Measurements from ENCODE around the gene HS2ST1. TPM values are rescaled to one million over a fixed set of nuclear protein-coding genes. Genes with fewer than 3 reads are reported as not detected.

HS2ST1 gene
- total and polyA plus RNA-seq, 5 donors from 2014 or later, result 7.7 to 12.3 (median 8.0) TPM

- Mint-ChIP-seq H3K36me3 (peaks cover 4% of the 10 kb centered on the region), H3K27ac (no peak overlapping the region)
- ATAC-seq (ENCODE audit: low read depth in 2 of 2), result no peak
Observed at GRCh38 chr1:86926883-86927282, 12.4 kb downstream of the HS2ST1 start.

GRCh38 chr1:86928819-86929218 lies 14.4 kb downstream of the HS2ST1 start:
- no peak overlapping the region for H3K27ac Mint-ChIP-seq
- no peaks in the 10 kb centered on the region for H3K36me3 ChIP-seq (ENCODE audit: control insufficient read depth, insufficient read depth, low read length)
- DNase-seq (no peak), ATAC-seq (ENCODE audit: low read depth in 2 of 2) (no peak)
- no peaks in the 10 kb centered on the region for H3K4me1 ChIP-seq (ENCODE audit: control insufficient read depth, insufficient read depth, low read length, poor library complexity, severe bottlenecking)
- H3K4me3 ChIP-seq (ENCODE audit: low read depth, low read length), result no peak overlapping the region
- H3K9me3 ChIP-seq (ENCODE audit: control insufficient read depth in 2 of 2, low read length in 2 of 2), result peaks cover 0 to 9% of the 10 kb centered on the region in 2 experiments
- peaks cover 0 to 17% (median 2%) of the 10 kb centered on the region in 7 donors for H3K9me3 Mint-ChIP-seq
- H3K27me3 ChIP-seq (ENCODE audit: control insufficient read depth, insufficient read depth, low read length), result no peaks in the 10 kb centered on the region
- H3K4me1 Mint-ChIP-seq, result peaks cover 20 to 43% (median 25%) of the 10 kb centered on the region in 4 donors
- H3K27me3 Mint-ChIP-seq, result peaks cover 4% of the 10 kb centered on the region
- no peak overlapping the region for H3K27ac ChIP-seq (ENCODE audit: insufficient read depth, low read length, poor library complexity, severe bottlenecking)
- no peak overlapping the region for H3K4me3 Mint-ChIP-seq
- H3K36me3 Mint-ChIP-seq, result peaks cover 4% of the 10 kb centered on the region

More at GRCh38 chr1:86926883-86927282, 12.4 kb downstream of the HS2ST1 start:
- no peak overlapping the region for H3K4me3 ChIP-seq (ENCODE audit: low read depth, low read length)
- peaks cover under 1% of the 10 kb centered on the region for H3K27me3 Mint-ChIP-seq
- H3K9me3 Mint-ChIP-seq, result peaks cover 0 to 29% (median 6%) of the 10 kb centered on the region in 7 donors
- DNase-seq, result no peak
- no peaks in the 10 kb centered on the region for H3K27me3 ChIP-seq (ENCODE audit: control insufficient read depth, insufficient read depth, low read length)
- peaks cover 8 to 18% of the 10 kb centered on the region in 2 experiments for H3K9me3 ChIP-seq (ENCODE audit: control insufficient read depth in 2 of 2, low read length in 2 of 2)
- no peaks in the 10 kb centered on the region for H3K4me1 ChIP-seq (ENCODE audit: control insufficient read depth, insufficient read depth, low read length, poor library complexity, severe bottlenecking)
- peaks cover 14 to 31% (median 17%) of the 10 kb centered on the region in 4 donors for H3K4me1 Mint-ChIP-seq
- no peak overlapping the region for H3K27ac ChIP-seq (ENCODE audit: insufficient read depth, low read length, poor library complexity, severe bottlenecking)
- H3K36me3 ChIP-seq (ENCODE audit: control insufficient read depth, insufficient read depth, low read length), result no peaks in the 10 kb centered on the region
- no peak overlapping the region for H3K4me3 Mint-ChIP-seq

GRCh38 chr1:86933051-86933450 lies 18.6 kb downstream of the HS2ST1 start:
- no peak for DNase-seq
- no peaks in the 10 kb centered on the region for H3K4me1 ChIP-seq (ENCODE audit: control insufficient read depth, insufficient read depth, low read length, poor library complexity, severe bottlenecking)
- peaks cover 4% of the 10 kb centered on the region for H3K27me3 Mint-ChIP-seq
- no peaks in the 10 kb centered on the region for H3K9me3 Mint-ChIP-seq
- no peak overlapping the region for H3K4me3 ChIP-seq (ENCODE audit: low read depth, low read length)
- H3K27me3 ChIP-seq (ENCODE audit: control insufficient read depth, insufficient read depth, low read length), result no peaks in the 10 kb centered on the region
- H3K4me3 Mint-ChIP-seq, result peak overlapping the region in 1 of 4 donors; percentile 6
- H3K9me3 ChIP-seq (ENCODE audit: control insufficient read depth in 2 of 2, low read length in 2 of 2), result no peaks in the 10 kb centered on the region
- H3K36me3 ChIP-seq (ENCODE audit: control insufficient read depth, insufficient read depth, low read length), result no peaks in the 10 kb centered on the region
- H3K36me3 Mint-ChIP-seq, result no peaks in the 10 kb centered on the region
- H3K27ac Mint-ChIP-seq, result peak overlapping the region in 1 of 3 donors; percentile 76
- ATAC-seq (ENCODE audit: low read depth in 2 of 2), result no peak
- no peak overlapping the region for H3K27ac ChIP-seq (ENCODE audit: insufficient read depth, low read length, poor library complexity, severe bottlenecking)
- peaks cover 11 to 27% (median 26%) of the 10 kb centered on the region in 4 donors for H3K4me1 Mint-ChIP-seq

GRCh38 chr1:86933562-86934377 lies 19.3 kb downstream of the HS2ST1 start:
- H3K9me3 Mint-ChIP-seq, result no peaks in the 10 kb centered on the region
- Histone ChIP-seq H3K9me3 (ENCODE audit: control insufficient read depth in 2 of 2, low read length in 2 of 2) (no peaks in the 10 kb centered on the region), H3K36me3 (ENCODE audit: control insufficient read depth, insufficient read depth, low read length) (no peaks in the 10 kb centered on the region), H3K4me3 (ENCODE audit: low read depth, low read length) (no peak overlapping the region), H3K4me1 (ENCODE audit: control insufficient read depth, insufficient read depth, low read length, poor library complexity, severe bottlenecking) (no peaks in the 10 kb centered on the region), H3K27me3 (ENCODE audit: control insufficient read depth, insufficient read depth, low read length) (no peaks in the 10 kb centered on the region), H3K27ac (ENCODE audit: insufficient read depth, low read length, poor library complexity, severe bottlenecking) (no peak overlapping the region)
- no peaks in the 10 kb centered on the region for H3K36me3 Mint-ChIP-seq
- peaks cover 11 to 30% (median 29%) of the 10 kb centered on the region in 4 donors for H3K4me1 Mint-ChIP-seq
- DNase-seq (peak in 1 of 3 donors; percentile 7), ATAC-seq (ENCODE audit: low read depth in 2 of 2) (no peak)
- H3K27ac Mint-ChIP-seq, result peak overlapping the region; percentile 6 to 76 (median 29)
- peak overlapping the region in 2 of 4 donors; percentile 6 to 23 for H3K4me3 Mint-ChIP-seq
- peaks cover 4% of the 10 kb centered on the region for H3K27me3 Mint-ChIP-seq

GRCh38 chr1:86938450-86938849 lies 24.0 kb downstream of the HS2ST1 start:
- Histone ChIP-seq H3K4me3 (ENCODE audit: low read depth, low read length) (no peak overlapping the region), H3K9me3 (ENCODE audit: control insufficient read depth in 2 of 2, low read length in 2 of 2) (no peaks in the 10 kb centered on the region), H3K27ac (ENCODE audit: insufficient read depth, low read length, poor library complexity, severe bottlenecking) (no peak overlapping the region), H3K27me3 (ENCODE audit: control insufficient read depth, insufficient read depth, low read length) (no peaks in the 10 kb centered on the region), H3K36me3 (ENCODE audit: control insufficient read depth, insufficient read depth, low read length) (no peaks in the 10 kb centered on the region), H3K4me1 (ENCODE audit: control insufficient read depth, insufficient read depth, low read length, poor library complexity, severe bottlenecking) (no peaks in the 10 kb centered on the region)
- H3K27ac Mint-ChIP-seq, result peak overlapping the region in 1 of 3 donors; percentile 22
- no peaks in the 10 kb centered on the region for H3K36me3 Mint-ChIP-seq
- DNase-seq, result no peak
- ATAC-seq (ENCODE audit: low read depth in 2 of 2), result no peak
- no peaks in the 10 kb centered on the region for H3K27me3 Mint-ChIP-seq
- H3K4me3 Mint-ChIP-seq, result no peak overlapping the region
- H3K4me1 Mint-ChIP-seq, result peaks cover 8 to 27% (median 23%) of the 10 kb centered on the region in 4 donors
- no peaks in the 10 kb centered on the region for H3K9me3 Mint-ChIP-seq

- no peak overlapping the region for H3K4me3 Mint-ChIP-seq
Observed at GRCh38 chr1:86938855-86939254, 24.4 kb downstream of the HS2ST1 start.

GRCh38 chr1:86939406-86939805 lies 25.0 kb downstream of the HS2ST1 start:
- Mint-ChIP-seq H3K27me3 (no peaks in the 10 kb centered on the region), H3K27ac (no peak overlapping the region), H3K36me3 (no peaks in the 10 kb centered on the region), H3K9me3 (no peaks in the 10 kb centered on the region), H3K4me1 (peaks cover 0 to 22% (median 15%) of the 10 kb centered on the region in 4 donors), H3K4me3 (no peak overlapping the region)
- DNase-seq (no peak), ATAC-seq (ENCODE audit: low read depth in 2 of 2) (no peak)
- Histone ChIP-seq H3K27ac (ENCODE audit: insufficient read depth, low read length, poor library complexity, severe bottlenecking) (no peak overlapping the region), H3K4me3 (ENCODE audit: low read depth, low read length) (no peak overlapping the region), H3K4me1 (ENCODE audit: control insufficient read depth, insufficient read depth, low read length, poor library complexity, severe bottlenecking) (no peaks in the 10 kb centered on the region), H3K9me3 (ENCODE audit: control insufficient read depth in 2 of 2, low read length in 2 of 2) (no peaks in the 10 kb centered on the region), H3K36me3 (ENCODE audit: control insufficient read depth, insufficient read depth, low read length) (no peaks in the 10 kb centered on the region), H3K27me3 (ENCODE audit: control insufficient read depth, insufficient read depth, low read length) (no peaks in the 10 kb centered on the region)

More at GRCh38 chr1:86938855-86939254, 24.4 kb downstream of the HS2ST1 start:
- H3K9me3 Mint-ChIP-seq, result no peaks in the 10 kb centered on the region
- Histone ChIP-seq H3K4me3 (ENCODE audit: low read depth, low read length) (no peak overlapping the region), H3K27ac (ENCODE audit: insufficient read depth, low read length, poor library complexity, severe bottlenecking) (no peak overlapping the region), H3K36me3 (ENCODE audit: control insufficient read depth, insufficient read depth, low read length) (no peaks in the 10 kb centered on the region), H3K4me1 (ENCODE audit: control insufficient read depth, insufficient read depth, low read length, poor library complexity, severe bottlenecking) (no peaks in the 10 kb centered on the region), H3K9me3 (ENCODE audit: control insufficient read depth in 2 of 2, low read length in 2 of 2) (no peaks in the 10 kb centered on the region), H3K27me3 (ENCODE audit: control insufficient read depth, insufficient read depth, low read length) (no peaks in the 10 kb centered on the region)
- H3K36me3 Mint-ChIP-seq, result no peaks in the 10 kb centered on the region
- DNase-seq (no peak), ATAC-seq (ENCODE audit: low read depth in 2 of 2) (no peak)
- peaks cover 4 to 23% (median 19%) of the 10 kb centered on the region in 4 donors for H3K4me1 Mint-ChIP-seq
- H3K27ac Mint-ChIP-seq, result no peak overlapping the region
- H3K27me3 Mint-ChIP-seq, result no peaks in the 10 kb centered on the region
